Measurements from ENCODE around the gene STK38.

Gene STK38

GRCh38 chr6:36563237-36563927 is 16.1 kb upstream of the STK38 start:
- no peak for DNase-seq

- DNase-seq, result no peak
Observed at GRCh38 chr6:36560822-36561221, 13.5 kb upstream of the STK38 start.

GRCh38 chr6:36559011-36559793 is 11.9 kb upstream of the STK38 start:
- no peak for DNase-seq

GRCh38 chr6:36556281-36556680 is 9.0 kb upstream of the STK38 start:
- no peak for DNase-seq

- DNase-seq, result no peak
Observed at GRCh38 chr6:36555750-36556252, 8.5 kb upstream of the STK38 start.

- no peak for DNase-seq
Observed at GRCh38 chr6:36550473-36551000, 3.3 kb upstream of the STK38 start.

GRCh38 chr6:36548401-36548743 is 1.1 kb upstream of the STK38 start:
- no peak for DNase-seq

GRCh38 chr6:36547646-36548400 is 544 bp upstream of the STK38 start:
- DNase-seq, result peak; percentile 13

- DNase-seq, result peak; percentile 38
Observed at GRCh38 chr6:36546308-36546919, 865 bp downstream of the STK38 start.

- DNase-seq, result no peak
Observed at GRCh38 chr6:36545767-36546307, 1.4 kb downstream of the STK38 start.

- DNase-seq, result peak; percentile 24
Observed at GRCh38 chr6:36544228-36544627, 3.1 kb downstream of the STK38 start.

- no peak for DNase-seq
Observed at GRCh38 chr6:36542041-36542440, 5.2 kb downstream of the STK38 start.

- no peak for DNase-seq
Observed at GRCh38 chr6:36539814-36540568, 7.3 kb downstream of the STK38 start.

- DNase-seq, result no peak
Observed at GRCh38 chr6:36536873-36537547, 10.3 kb downstream of the STK38 start.

GRCh38 chr6:36533321-36533720 is 14.0 kb downstream of the STK38 start:
- no peak for DNase-seq

GRCh38 chr6:36526066-36526465 is 21.2 kb downstream of the STK38 start:
- DNase-seq, result no peak

GRCh38 chr6:36525346-36525745 is 21.9 kb downstream of the STK38 start:
- DNase-seq, result no peak

- DNase-seq, result no peak
Observed at GRCh38 chr6:36524871-36525270, 22.4 kb downstream of the STK38 start.

GRCh38 chr6:36523936-36524499 is 23.3 kb downstream of the STK38 start:
- no peak for DNase-seq

- no peak for DNase-seq
Observed at GRCh38 chr6:36523451-36523850, 23.8 kb downstream of the STK38 start.

GRCh38 chr6:36519352-36519751 is 27.9 kb downstream of the STK38 start:
- no peak for DNase-seq
